ENCODE results near the gene LIPC. TPM values are rescaled to one million over a fixed set of nuclear protein-coding genes. Genes with fewer than 3 reads are reported as not detected.

The LIPC gene
- total RNA-seq, 3 donors from 2014 or later (not counting 1 experiment from before 2014, with no cell fraction given) = 5.3 to 7.1 (median 5.3) TPM

GRCh38 chr15:58590926-58591325 lies 159.1 kb downstream of the LIPC start:
- Mint-ChIP-seq H3K4me3 (no peak overlapping the region), H3K4me1 (peaks cover 0 to 18% of the 10 kb centered on the region in 2 donors), H3K9me3 (no peaks in the 10 kb centered on the region), H3K36me3 (no peaks in the 10 kb centered on the region), H3K27me3 (ENCODE audit: low read depth in 2 of 2) (no peaks in the 10 kb centered on the region), H3K27ac (peak overlapping the region; percentile 7 to 59)
- Histone ChIP-seq H3K9me3 (ENCODE audit: control insufficient read depth, insufficient read depth, low read length) (no peaks in the 10 kb centered on the region), H3K4me3 (ENCODE audit: low read length) (no peak overlapping the region), H3K36me3 (ENCODE audit: control insufficient read depth, insufficient read depth, low read length) (peaks cover 3% of the 10 kb centered on the region), H3K4me1 (ENCODE audit: control insufficient read depth, insufficient read depth, low read length) (no peaks in the 10 kb centered on the region), H3K27ac (ENCODE audit: low read length) (no peak overlapping the region), H3K27me3 (ENCODE audit: control insufficient read depth, insufficient read depth, low read length) (no peaks in the 10 kb centered on the region)
- no peak for TF ChIP-seq CTCF (IDR thresholded peaks at IDR 0.05)
- intact Hi-C loops (cut with micrococcal nuclease) = no loop called here
- WGBS (ENCODE audit: insufficient coverage) = no CpG with 5 or more reads among the region's 1 CpG
- ATAC-seq (no peak), DNase-seq (no peak)

GRCh38 chr15:58593870-58594269 lies 162.1 kb downstream of the LIPC start:
- WGBS (ENCODE audit: insufficient coverage) = 100% methylated on average over 1 of the region's 1 CpG
- Histone ChIP-seq H3K27me3 (ENCODE audit: control insufficient read depth, insufficient read depth, low read length) (no peaks in the 10 kb centered on the region), H3K4me1 (ENCODE audit: control insufficient read depth, insufficient read depth, low read length) (peaks cover 6% of the 10 kb centered on the region), H3K36me3 (ENCODE audit: control insufficient read depth, insufficient read depth, low read length) (peaks cover 19% of the 10 kb centered on the region), H3K27ac (ENCODE audit: low read length) (no peak overlapping the region), H3K4me3 (ENCODE audit: low read length) (no peak overlapping the region), H3K9me3 (ENCODE audit: control insufficient read depth, insufficient read depth, low read length) (no peaks in the 10 kb centered on the region)
- H3K27me3 Mint-ChIP-seq (ENCODE audit: low read depth in 2 of 2) = no peaks in the 10 kb centered on the region
- DNase-seq (no peak), ATAC-seq (no peak)
- intact Hi-C loops (cut with micrococcal nuclease) = no loop called here
- no peak overlapping the region for H3K27ac Mint-ChIP-seq
- no peak for TF ChIP-seq CTCF (IDR thresholded peaks at IDR 0.05)
- peaks cover 11 to 25% of the 10 kb centered on the region in 2 donors for H3K4me1 Mint-ChIP-seq
- no peaks in the 10 kb centered on the region for H3K9me3 Mint-ChIP-seq
- H3K4me3 Mint-ChIP-seq = no peak overlapping the region
- H3K36me3 Mint-ChIP-seq = no peaks in the 10 kb centered on the region

- Histone ChIP-seq H3K4me1 (ENCODE audit: control insufficient read depth, insufficient read depth, low read length) (peaks cover 6% of the 10 kb centered on the region), H3K4me3 (ENCODE audit: low read length) (no peak overlapping the region), H3K36me3 (ENCODE audit: control insufficient read depth, insufficient read depth, low read length) (peaks cover 22% of the 10 kb centered on the region), H3K9me3 (ENCODE audit: control insufficient read depth, insufficient read depth, low read length) (no peaks in the 10 kb centered on the region), H3K27me3 (ENCODE audit: control insufficient read depth, insufficient read depth, low read length) (no peaks in the 10 kb centered on the region), H3K27ac (ENCODE audit: low read length) (no peak overlapping the region)
- intact Hi-C loops (cut with micrococcal nuclease) = loop anchor here (5.0 kb wide), 1 partner anchor 123 kb away; no protein-coding TSS in a partner anchor
- Mint-ChIP-seq H3K4me1 (peaks cover 13 to 22% of the 10 kb centered on the region in 2 donors), H3K27ac (no peak overlapping the region), H3K4me3 (no peak overlapping the region), H3K36me3 (no peaks in the 10 kb centered on the region), H3K9me3 (no peaks in the 10 kb centered on the region), H3K27me3 (ENCODE audit: low read depth in 2 of 2) (no peaks in the 10 kb centered on the region)
- TF ChIP-seq CTCF (IDR thresholded peaks at IDR 0.05) = no peak
- DNase-seq = no peak
- no CpG with 5 or more reads among the region's 1 CpG for WGBS (ENCODE audit: insufficient coverage)
- ATAC-seq = no peak
Observed at GRCh38 chr15:58594898-58595297, 163.1 kb downstream of the LIPC start.
